Stimulated activated CD4-positive, alpha-beta T cell treated with anti-CD3 and anti-CD28 coated beads, TNF-alpha, amount 100 ng/mL, for 1 hour (primary cell): Measurements from ENCODE around the gene CNKSR2.

ENCODE experiments used
- DNase-seq, 3 donors: peaks; one replicate each; pipeline ENCODE4 v3.0.0-alpha.2; 2020; ENCODE audit warnings: low read depth in 3 of 3, low spot score in 1 of 3

The CNKSR2 gene

DNA sequence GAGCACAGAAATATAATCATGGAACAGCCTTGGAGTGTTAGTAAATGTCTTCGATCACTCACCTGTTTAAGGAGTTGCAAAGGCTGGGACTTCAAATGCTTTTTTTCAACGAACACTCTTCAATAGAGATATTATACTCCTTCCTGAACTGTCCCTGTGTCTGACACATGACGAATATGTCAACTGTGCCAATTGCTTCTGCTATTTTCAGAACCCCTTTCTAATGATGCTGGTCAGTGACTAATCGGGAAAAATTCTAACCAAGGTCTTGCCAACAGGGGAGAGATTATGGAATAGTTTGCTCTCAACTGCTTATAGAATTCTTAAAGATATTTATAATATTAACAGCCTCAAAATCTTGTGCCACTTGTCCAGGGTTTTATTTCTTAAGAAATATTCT lies 292.5 kb downstream of the CNKSR2 start:
- DNase-seq: no peak

DNA sequence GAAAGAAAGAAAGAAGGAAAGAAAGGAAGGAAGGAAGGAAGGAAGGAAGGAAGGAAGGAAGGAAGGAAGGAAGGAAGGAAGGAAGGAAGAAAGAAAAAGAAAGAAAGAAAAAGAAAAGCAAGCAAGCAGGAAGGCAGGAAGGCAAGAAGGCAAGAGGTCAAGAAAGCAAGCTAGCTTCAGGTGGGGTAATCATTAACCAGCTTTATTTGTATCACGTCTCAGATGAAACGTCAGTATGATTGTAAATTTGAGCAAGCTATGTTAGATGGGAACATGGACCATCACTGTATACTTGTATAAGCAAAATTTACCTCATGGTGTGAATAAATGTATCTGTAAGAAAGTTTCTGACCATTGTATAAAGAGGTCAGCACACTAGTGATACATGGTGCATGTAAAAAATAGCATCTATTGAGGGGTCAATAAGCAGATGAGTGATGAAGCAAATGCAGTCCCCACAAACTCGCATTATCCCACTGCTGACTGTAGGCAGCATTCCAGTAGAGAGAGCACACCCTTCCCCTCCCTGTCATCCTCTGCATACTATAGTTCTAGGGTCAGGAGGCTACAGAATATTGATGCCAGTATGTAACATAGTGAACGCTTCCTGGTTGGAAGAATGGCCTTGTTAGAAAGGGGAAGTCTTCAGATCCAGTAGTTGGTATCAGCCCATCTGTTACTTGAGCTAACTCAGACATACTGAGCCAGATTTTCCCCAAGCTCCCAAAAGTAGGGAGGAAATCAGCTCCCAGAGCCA lies 300.4 kb downstream of the CNKSR2 start:
- no peak for DNase-seq

DNA sequence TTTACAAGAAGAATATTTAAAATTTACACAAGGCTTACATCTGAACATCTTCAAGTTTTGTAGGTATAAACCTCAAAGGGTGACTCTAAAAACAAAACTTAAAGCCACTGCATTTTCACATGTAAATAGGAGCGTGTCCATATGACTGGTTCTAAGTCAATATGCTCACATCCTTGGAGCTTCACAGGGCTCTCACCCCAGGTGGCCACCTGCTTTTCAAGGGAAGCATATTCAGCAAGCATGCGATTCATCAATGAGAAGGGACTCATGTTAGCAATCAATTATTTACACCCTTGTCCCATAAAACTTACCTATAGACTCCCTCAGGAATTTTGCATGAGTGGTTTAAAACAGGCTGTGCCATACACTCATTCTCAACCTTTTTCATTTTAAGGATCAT lies 301.7 kb downstream of the CNKSR2 start:
- DNase-seq: no peak

DNA sequence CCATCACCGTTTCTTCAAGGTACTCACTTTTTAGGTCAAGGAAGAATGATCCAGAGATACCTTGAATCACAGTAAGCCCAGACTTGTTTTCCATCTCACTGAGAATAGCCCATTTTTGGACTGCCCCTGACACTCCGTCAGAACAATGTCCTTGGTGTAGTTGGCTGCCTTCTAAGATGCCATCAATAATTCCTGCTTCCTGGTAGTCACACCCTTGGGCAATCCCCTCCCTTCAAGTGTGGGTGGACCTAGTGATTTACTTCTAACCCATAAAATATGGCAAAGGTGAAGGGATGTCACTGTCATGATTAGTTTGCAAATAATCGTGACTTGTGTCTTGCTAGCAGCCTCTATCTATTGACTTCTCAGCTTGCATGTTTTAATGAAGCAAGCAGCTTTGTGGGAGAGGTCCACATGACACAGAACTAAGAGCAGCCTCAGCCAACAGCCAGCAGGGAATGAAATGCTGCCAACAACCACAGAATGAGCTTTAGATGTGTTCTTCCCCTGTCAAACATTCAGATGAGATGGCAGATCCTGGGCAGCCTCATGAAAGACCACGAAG lies 303.9 kb downstream of the CNKSR2 start:
- no peak for DNase-seq

DNA sequence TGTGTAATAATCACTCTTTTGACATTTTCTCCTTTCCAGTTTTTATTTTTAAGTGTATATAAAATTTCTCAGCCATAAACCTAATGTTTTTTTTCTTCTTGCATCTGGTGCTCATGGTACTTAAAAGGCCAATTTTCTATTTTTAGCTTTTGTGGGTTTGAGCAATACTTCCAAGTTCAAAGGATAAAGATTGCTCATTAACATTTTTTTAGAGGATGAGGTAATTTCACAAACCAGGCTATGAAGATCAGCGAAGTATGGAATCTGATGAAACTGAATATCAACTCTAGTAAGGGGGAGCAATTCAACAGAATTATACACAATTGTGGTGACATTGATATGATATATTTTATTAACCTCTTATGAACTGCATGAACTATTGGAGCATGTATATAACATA lies 309.7 kb downstream of the CNKSR2 start:
- no peak for DNase-seq

DNA sequence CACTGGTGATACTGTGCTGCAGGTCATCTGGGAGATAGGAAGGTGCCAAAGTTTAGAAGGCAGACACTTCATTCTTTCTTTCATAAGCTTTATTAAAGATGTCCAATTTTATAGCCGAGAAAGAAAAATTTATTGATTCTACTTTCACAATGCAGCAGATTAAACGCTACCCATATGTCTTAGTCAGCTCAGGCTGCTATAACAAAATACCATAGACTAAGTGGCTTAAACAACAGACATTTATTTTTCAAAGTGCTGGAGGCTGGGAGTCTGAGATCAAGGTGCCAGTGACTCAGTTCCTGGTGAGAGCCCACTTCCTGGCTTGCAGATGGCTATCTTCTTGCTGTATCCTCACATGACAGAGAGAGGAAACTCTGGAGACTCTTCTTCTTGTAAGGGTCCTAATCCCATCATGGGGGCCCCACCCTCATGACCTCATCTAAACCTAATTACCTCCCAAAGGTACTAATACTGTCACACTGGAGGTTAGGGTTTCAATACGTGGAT lies 317.3 kb downstream of the CNKSR2 start:
- DNase-seq: no peak

DNA sequence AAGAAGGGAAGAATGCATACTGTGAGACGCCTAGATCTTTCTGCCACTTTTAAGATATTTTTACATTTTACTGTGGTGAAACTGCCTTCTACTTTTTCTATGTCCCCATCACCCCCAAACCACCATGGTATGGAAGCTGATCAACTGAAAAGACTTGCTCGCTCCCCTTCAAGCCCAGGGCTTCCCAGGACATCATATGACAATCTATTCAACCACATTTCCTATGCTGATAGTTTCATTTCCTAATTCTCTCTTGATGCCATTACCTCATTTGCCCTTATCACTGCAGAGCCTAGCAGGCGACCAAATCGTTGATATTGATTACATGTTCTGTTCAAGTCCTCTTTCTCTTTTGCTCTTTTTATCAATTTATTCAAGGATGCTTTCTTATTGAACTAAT lies 324.1 kb downstream of the CNKSR2 start:
- DNase-seq: no peak

DNA sequence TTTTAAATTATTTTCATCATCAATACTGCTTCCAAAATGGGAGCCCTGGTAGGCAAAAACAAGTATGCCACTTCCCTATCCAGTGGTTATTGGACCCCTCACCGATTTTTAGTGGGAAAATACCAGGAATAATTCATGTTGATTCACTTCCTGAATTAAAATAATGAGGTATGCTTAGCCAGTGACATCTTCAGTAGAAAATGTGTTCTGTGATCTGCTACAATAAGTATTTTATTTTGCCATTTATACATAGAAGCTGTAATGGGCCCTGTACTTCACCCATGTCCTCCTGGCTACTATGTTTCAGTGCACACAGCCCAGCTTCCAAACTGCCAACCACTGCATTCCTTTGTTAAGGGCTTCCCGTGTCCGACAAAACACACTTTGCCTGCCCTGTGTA lies 324.9 kb downstream of the CNKSR2 start:
- no peak for DNase-seq

DNA sequence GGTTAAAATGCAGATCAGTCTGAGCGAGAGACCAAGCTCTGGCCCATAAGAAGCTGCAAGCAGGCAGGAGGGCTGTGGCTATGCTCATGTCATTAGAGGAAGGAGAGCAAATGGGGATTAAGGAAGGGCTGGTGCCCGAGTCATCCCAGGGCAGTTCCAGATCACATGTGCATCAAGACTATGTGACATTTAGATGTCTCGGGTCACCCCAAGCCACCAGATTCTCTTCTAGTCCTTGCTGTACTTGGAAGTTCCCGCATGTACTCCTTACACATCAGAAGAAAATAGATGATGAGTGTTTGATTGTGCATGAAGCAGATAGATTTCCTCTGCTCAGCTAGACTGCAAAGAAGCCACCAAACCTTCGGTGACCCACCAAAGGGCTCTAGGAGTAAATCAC lies 326.1 kb downstream of the CNKSR2 start:
- no peak for DNase-seq

DNA sequence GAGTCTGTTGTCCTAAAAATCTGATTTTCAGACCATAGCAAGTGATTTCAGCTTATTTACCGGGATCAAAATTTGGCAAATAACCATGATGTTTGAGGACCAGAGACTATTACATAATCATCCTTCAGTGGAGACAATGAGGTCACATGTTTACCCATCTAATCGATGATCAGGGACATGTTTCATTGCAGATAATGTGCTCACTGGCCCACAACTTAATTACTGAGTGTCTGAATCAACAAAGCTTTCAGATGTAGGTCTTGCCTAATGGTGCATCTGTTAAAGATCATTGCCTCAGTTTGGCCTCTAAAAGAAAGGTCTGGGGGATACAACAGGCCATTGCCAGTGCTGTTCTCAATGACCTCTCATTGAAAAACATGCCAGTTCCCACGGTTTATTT lies 326.7 kb downstream of the CNKSR2 start:
- DNase-seq: no peak

DNA sequence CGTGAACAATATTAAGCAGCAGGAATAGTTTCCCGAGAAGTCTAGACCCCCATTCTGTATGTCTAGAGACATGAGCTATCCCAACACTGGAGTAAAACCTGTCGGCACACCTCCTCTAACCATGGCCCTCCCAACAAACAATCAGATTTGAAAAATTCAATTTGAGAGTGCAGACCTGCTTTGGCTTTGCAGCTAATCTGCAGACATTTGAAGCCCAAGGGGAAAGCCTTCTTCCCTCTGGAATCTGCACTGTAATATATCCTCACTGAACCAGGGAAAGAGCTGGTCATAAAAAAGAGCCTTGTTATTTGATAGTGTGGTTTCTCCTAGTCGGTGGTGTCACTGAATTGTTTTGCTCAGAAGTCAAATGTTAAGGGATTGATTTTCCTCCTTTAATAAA lies 328.5 kb downstream of the CNKSR2 start:
- DNase-seq: no peak
